GM12865 (cell line): ENCODE data around the gene PIAS2.
"Not testable (repeated sequence)": the region's sequence is repeated elsewhere in the genome, so short reads cannot be mapped to it uniquely, and the experiment has no call there.

Source experiments
- DNase-seq: peaks from one replicate; pipeline ENCODE4 v3.0.0; 2010; ENCODE audit warnings: low read depth
- H3K4me3 ChIP-seq: 2 replicates; pipeline ENCODE4 v1.5.1; 2011; ENCODE audit warnings: mild to moderate bottlenecking, low read depth, low read length, control low read depth
- CTCF ChIP-seq: IDR thresholded peaks from 2 replicates; pipeline ENCODE4 v1.5.1; 2011; ENCODE audit warnings: low read length, control low read depth, low read depth, inconsistent platforms; ENCODE audit not compliant: insufficient read depth; ENCODE audit errors: missing control alignments

The PIAS2 gene

GRCh38 chr18:46917108-46917802, at the start of gene PIAS2, which contains the start of gene KATNAL2:
Gene PIAS2, minus strand, starts transcription at chr18:46917507. Its CDS starts 162 bp downstream, at chr18:46917345.
Gene KATNAL2, plus strand, starts transcription at chr18:46917602. Its CDS starts 29,271 bp downstream, at chr18:46946873.
- peak; percentile 92 for DNase-seq
- no peak for TF ChIP-seq CTCF

GRCh38 chr18:46966266-46966665, 49.0 kb upstream of the PIAS2 start:
- DNase-seq, H3K4me3 ChIP-seq: not testable (repeated sequence)

More at GRCh38 chr18:46917108-46917802, at the start of gene PIAS2, which contains the start of gene KATNAL2:
- peak within 1 kb of the TSS; percentile 94 for H3K4me3 ChIP-seq

- not testable (repeated sequence) for DNase-seq, H3K4me3 ChIP-seq
These were observed 47.4 kb upstream of the PIAS2 start for GRCh38 chr18:46964579-46965293.

- not testable (repeated sequence) for H3K4me3 ChIP-seq, DNase-seq
These were observed 46.6 kb upstream of the PIAS2 start for GRCh38 chr18:46963656-46964578.

- no peak for TF ChIP-seq CTCF
- no peak overlapping the region for H3K4me3 ChIP-seq
- DNase-seq: no peak
These were observed 40.9 kb upstream of the PIAS2 start for GRCh38 chr18:46958209-46958608.

- TF ChIP-seq CTCF: no peak
These were observed 35.9 kb upstream of the PIAS2 start for GRCh38 chr18:46953195-46953594.

GRCh38 chr18:46950064-46950656, 32.9 kb upstream of the PIAS2 start:
- H3K4me3 ChIP-seq: no peak overlapping the region
- TF ChIP-seq CTCF: peak; percentile 43
- DNase-seq: peak; percentile 21

More at GRCh38 chr18:46953195-46953594, 35.9 kb upstream of the PIAS2 start:
- DNase-seq: no peak
- H3K4me3 ChIP-seq: no peak overlapping the region

GRCh38 chr18:46946656-46947282, 29.5 kb upstream of the PIAS2 start:
- H3K4me3 ChIP-seq: peak overlapping the region; percentile 62
- DNase-seq: peak; percentile 79

More at GRCh38 chr18:46946656-46947282, 29.5 kb upstream of the PIAS2 start:
- no peak for TF ChIP-seq CTCF
